Tibial nerve (tissue), 4 donors: ENCODE data around the gene FADS2. TPM values are rescaled to one million over a fixed set of nuclear protein-coding genes. Genes with fewer than 3 reads are reported as not detected.

Experiments used
- DNase-seq, 2 donors: peaks; one replicate each; pipeline ENCODE4 v3.0.0-alpha.2; 2019; ENCODE audit warnings: low spot score in 2 of 2
- H3K27ac ChIP-seq, 4 donors: fragments of 200-600 bp; sonication (generic) in 3 of 4; one replicate each; pipeline ENCODE4 v1.5.1; 2017 to 2019; ENCODE audit warnings: mild to moderate bottlenecking in 1 of 4
- H3K27me3 ChIP-seq, 2 donors: fragments of 200-600 bp; sonication (generic) in 1 of 2; one replicate each; pipeline versions ENCODE4 v1.5.1 to v1.6.0; 2017 to 2019
- H3K36me3 ChIP-seq, 3 donors: fragments of 200-600 bp; sonication (generic); one replicate each; pipeline ENCODE4 v1.5.1; 2018 to 2019
- H3K4me1 ChIP-seq, 4 donors: fragments of 200-600 bp; sonication (generic) in 3 of 4; one replicate each; pipeline ENCODE4 v1.5.1; 2017 to 2019
- H3K4me3 ChIP-seq, 4 donors: fragments of 200-600 bp; sonication (generic) in 3 of 4; one replicate each; pipeline ENCODE4 v1.5.1; 2017 to 2019; ENCODE audit warnings: mild to moderate bottlenecking in 1 of 4, moderate library complexity in 1 of 4
- H3K9me3 ChIP-seq, 4 donors: fragments of 200-600 bp; sonication (generic) in 3 of 4; one replicate each; pipeline ENCODE4 v1.5.1; 2017 to 2019
- CTCF ChIP-seq, 5 experiments: fragments of 200-600 bp in 3 of 5; fragments of 450-650 bp in 2 of 5; sonication (generic) in 3 of 5; IDR thresholded peaks; one replicate each; pipeline ENCODE4 v1.5.1; 2016 to 2019; ENCODE audit warnings: antibody characterized with exemption in 5 of 5, mild to moderate bottlenecking in 3 of 5, moderate library complexity in 2 of 5
- EP300 ChIP-seq, 2 donors: sonication (generic); formaldehyde crosslinking; IDR thresholded peaks; one replicate each; pipeline ENCODE4 v1.6.1; 2017; ENCODE audit warnings: antibody characterized with exemption in 2 of 2, mild to moderate bottlenecking in 1 of 2
- POLR2A ChIP-seq, 2 donors: fragments of 450-650 bp; IDR thresholded peaks; one replicate each; pipeline ENCODE4 v1.6.1; 2017; ENCODE audit warnings: antibody characterized with exemption in 2 of 2, mild to moderate bottlenecking in 2 of 2, moderate library complexity in 2 of 2
- WGBS, 2 donors: methylation state at CpG; one replicate each; pipeline ENCODE4 v1.1.5; 2018; 5-methylcytosine and 5-hydroxymethylcytosine counted together
- total RNA-seq, 4 donors: library from RNA; depleted of rRNA; stranded (reverse); fragments of >200 nt; gene quantifications; one replicate each; pipeline ENCODE4 v1.1.0, GENCODE V29; 2016

The FADS2 gene
- total RNA-seq, 4 donors from 2014 or later: 17.4 to 59.2 (median 32.7) TPM

GRCh38 chr11:61851113-61851899 is 23.2 kb downstream of the FADS2 start:
- Histone ChIP-seq H3K27ac (peak overlapping the region; percentile 3 to 84 (median 72)), H3K36me3 (peaks cover 0 to 48% (median 0%) of the 10 kb centered on the region in 3 donors)
- no peak for DNase-seq

GRCh38 chr11:61851900-61852295 is 23.8 kb downstream of the FADS2 start:
- TF ChIP-seq POLR2A (IDR thresholded peaks at IDR 0.05) (no peak), EP300 (IDR thresholded peaks at IDR 0.05) (no peak), CTCF (IDR thresholded peaks at IDR 0.05) (no peak)
- peaks cover 0 to 54% (median 0%) of the 10 kb centered on the region in 3 donors for H3K36me3 ChIP-seq
- no peak overlapping the region for H3K4me3 ChIP-seq
- no peak for DNase-seq
- no peaks in the 10 kb centered on the region for H3K27me3 ChIP-seq
- H3K27ac ChIP-seq: peak overlapping the region in 2 of 4 donors; percentile 69 to 84
- WGBS, 2 donors: 71 to 73% methylated on average over 6 of the region's 6 CpGs
- peaks cover 0 to 50% (median 17%) of the 10 kb centered on the region in 4 donors for H3K4me1 ChIP-seq
- H3K9me3 ChIP-seq: no peaks in the 10 kb centered on the region

More at GRCh38 chr11:61851113-61851899, 23.2 kb downstream of the FADS2 start:
- H3K4me1 ChIP-seq: peaks cover 0 to 53% (median 20%) of the 10 kb centered on the region in 4 donors
- TF ChIP-seq CTCF (IDR thresholded peaks at IDR 0.05) (no peak), EP300 (IDR thresholded peaks at IDR 0.05) (no peak), POLR2A (IDR thresholded peaks at IDR 0.05) (no peak)
- no peaks in the 10 kb centered on the region for H3K27me3 ChIP-seq
- H3K9me3 ChIP-seq: no peaks in the 10 kb centered on the region
- 59 to 63% methylated on average over 14 to 24 of the region's 24 CpGs for WGBS, 2 donors
- H3K4me3 ChIP-seq: no peak overlapping the region

- H3K4me3 ChIP-seq: no peak overlapping the region
- H3K36me3 ChIP-seq: peaks cover 0 to 57% (median 0%) of the 10 kb centered on the region in 3 donors
- TF ChIP-seq EP300 (IDR thresholded peaks at IDR 0.05): peak in 1 of 2 donors; percentile 83
- no peak for TF ChIP-seq CTCF (IDR thresholded peaks at IDR 0.05)
- no peak for TF ChIP-seq POLR2A (IDR thresholded peaks at IDR 0.05)
- H3K27ac ChIP-seq: peak overlapping the region in 3 of 4 donors; percentile 55 to 84 (median 80)
- H3K27me3 ChIP-seq: no peaks in the 10 kb centered on the region
- peaks cover 0 to 50% (median 17%) of the 10 kb centered on the region in 4 donors for H3K4me1 ChIP-seq
- H3K9me3 ChIP-seq: no peaks in the 10 kb centered on the region
- no peak for DNase-seq
- WGBS, 2 donors: 55 to 69% methylated on average over 13 of the region's 13 CpGs
These were observed 25.6 kb downstream of the FADS2 start for GRCh38 chr11:61853698-61854169.

GRCh38 chr11:61854206-61854895 is 26.3 kb downstream of the FADS2 start:
- peaks cover 0 to 50% (median 17%) of the 10 kb centered on the region in 4 donors for H3K4me1 ChIP-seq
- no peak for DNase-seq
- no peak overlapping the region for H3K4me3 ChIP-seq
- H3K27ac ChIP-seq: peak overlapping the region in 3 of 4 donors; percentile 55 to 84 (median 80)
- TF ChIP-seq CTCF (IDR thresholded peaks at IDR 0.05) (no peak), POLR2A (IDR thresholded peaks at IDR 0.05) (no peak), EP300 (IDR thresholded peaks at IDR 0.05) (no peak)
- 84 to 86% methylated on average over 17 of the region's 17 CpGs for whole genome bisulfite sequencing, 2 donors
- peaks cover 0 to 57% (median 0%) of the 10 kb centered on the region in 3 donors for H3K36me3 ChIP-seq
- H3K27me3 ChIP-seq: no peaks in the 10 kb centered on the region
- H3K9me3 ChIP-seq: no peaks in the 10 kb centered on the region
